NB4 (cell line): ENCODE results near the gene FGF13.

Source experiments
- TF ChIP-seq, protein P1 (sequence below): IDR thresholded peaks from 2 replicates; pipeline ENCODE4 v1.6.1; 2011; ENCODE audit warnings: low read depth, low read length
- TF ChIP-seq, protein P2 (sequence below): IDR thresholded peaks from one replicate; pipeline ENCODE4 v1.5.1; 2012; ENCODE audit warnings: low read depth, low read length

DNA sequence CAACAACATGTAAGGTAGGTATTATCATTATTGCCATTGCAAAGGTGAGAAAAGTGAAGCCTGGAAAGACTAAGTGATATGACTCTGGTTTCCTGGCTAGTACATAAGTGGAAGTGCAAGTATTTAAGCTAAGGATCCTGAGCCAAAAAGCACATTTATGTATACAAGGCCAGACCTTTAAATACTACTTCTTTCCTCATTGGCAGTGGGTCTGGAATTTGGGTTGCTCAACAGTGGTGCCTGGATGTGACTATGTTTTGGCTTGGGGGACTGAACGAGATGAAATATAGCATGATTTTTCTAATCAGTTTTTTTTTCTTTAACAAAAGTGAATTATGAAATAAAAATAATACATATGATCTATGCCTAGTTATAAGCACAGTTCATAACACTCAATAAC, 7.4 kb upstream of the FGF13 start:
- TF ChIP-seq, protein P1, sequence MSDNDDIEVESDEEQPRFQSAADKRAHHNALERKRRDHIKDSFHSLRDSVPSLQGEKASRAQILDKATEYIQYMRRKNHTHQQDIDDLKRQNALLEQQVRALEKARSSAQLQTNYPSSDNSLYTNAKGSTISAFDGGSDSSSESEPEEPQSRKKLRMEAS = no peak
- TF ChIP-seq, protein P2, sequence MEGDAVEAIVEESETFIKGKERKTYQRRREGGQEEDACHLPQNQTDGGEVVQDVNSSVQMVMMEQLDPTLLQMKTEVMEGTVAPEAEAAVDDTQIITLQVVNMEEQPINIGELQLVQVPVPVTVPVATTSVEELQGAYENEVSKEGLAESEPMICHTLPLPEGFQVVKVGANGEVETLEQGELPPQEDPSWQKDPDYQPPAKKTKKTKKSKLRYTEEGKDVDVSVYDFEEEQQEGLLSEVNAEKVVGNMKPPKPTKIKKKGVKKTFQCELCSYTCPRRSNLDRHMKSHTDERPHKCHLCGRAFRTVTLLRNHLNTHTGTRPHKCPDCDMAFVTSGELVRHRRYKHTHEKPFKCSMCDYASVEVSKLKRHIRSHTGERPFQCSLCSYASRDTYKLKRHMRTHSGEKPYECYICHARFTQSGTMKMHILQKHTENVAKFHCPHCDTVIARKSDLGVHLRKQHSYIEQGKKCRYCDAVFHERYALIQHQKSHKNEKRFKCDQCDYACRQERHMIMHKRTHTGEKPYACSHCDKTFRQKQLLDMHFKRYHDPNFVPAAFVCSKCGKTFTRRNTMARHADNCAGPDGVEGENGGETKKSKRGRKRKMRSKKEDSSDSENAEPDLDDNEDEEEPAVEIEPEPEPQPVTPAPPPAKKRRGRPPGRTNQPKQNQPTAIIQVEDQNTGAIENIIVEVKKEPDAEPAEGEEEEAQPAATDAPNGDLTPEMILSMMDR = no peak
